ENCODE results near the gene RTP3.
"Not testable (repeated sequence)": the region's sequence is repeated elsewhere in the genome, so short reads cannot be mapped to it uniquely, and the experiment has no call there.

RTP3 gene

GRCh38 chr3:46545818-46546630 is 48.2 kb downstream of the RTP3 start:
- TF ChIP-seq CTCF (conservative IDR thresholded peaks at IDR 0.05) (no peak), ZFX (IDR thresholded peaks at IDR 0.05) (no peak)
- H3K27ac ChIP-seq, result no peak overlapping the region

GRCh38 chr3:46546896-46547440 is 49.2 kb downstream of the RTP3 start:
- H3K27ac ChIP-seq, result no peak overlapping the region
- no peak for TF ChIP-seq CTCF (conservative IDR thresholded peaks at IDR 0.05)

- not testable (repeated sequence) for H3K27ac ChIP-seq
Measured at GRCh38 chr3:46548611-46549010, 50.8 kb downstream of the RTP3 start.

GRCh38 chr3:46549408-46549904 is 51.7 kb downstream of the RTP3 start:
- no peak overlapping the region for H3K27ac ChIP-seq
- no peak for TF ChIP-seq CTCF (conservative IDR thresholded peaks at IDR 0.05)
- TF ChIP-seq ZFX (IDR thresholded peaks at IDR 0.05), result no peak

- no peak overlapping the region for H3K27ac ChIP-seq
- TF ChIP-seq CTCF (conservative IDR thresholded peaks at IDR 0.05), result no peak
- TF ChIP-seq ZFX (IDR thresholded peaks at IDR 0.05), result no peak
Measured at GRCh38 chr3:46549989-46550388, 52.2 kb downstream of the RTP3 start.

Data from C4-2B (cell line).